ENCODE data around the gene GATAD2B.

- TF ChIP-seq CTCF (IDR thresholded peaks at IDR 0.05; ENCODE audit: poor library complexity, severe bottlenecking), result no peak
- TF ChIP-seq EP300 (conservative IDR thresholded peaks at IDR 0.05; ENCODE audit: poor library complexity, severe bottlenecking), result no peak
- TF ChIP-seq TAF1 (IDR thresholded peaks at IDR 0.05; ENCODE audit: low read depth), result no peak
- no peak for TF ChIP-seq RAD21 (conservative IDR thresholded peaks at IDR 0.05)
- no peak for TF ChIP-seq REST (IDR thresholded peaks at IDR 0.05; ENCODE audit: borderline replicate concordance)
- TF ChIP-seq MXI1 (conservative IDR thresholded peaks at IDR 0.05; ENCODE audit: poor library complexity, severe bottlenecking), result no peak
- TF ChIP-seq SMC3 (conservative IDR thresholded peaks at IDR 0.05; ENCODE audit: poor library complexity), result no peak
- TF ChIP-seq POLR2AphosphoS5 (IDR thresholded peaks at IDR 0.05), result no peak
These were observed 56.5 kb downstream of the GATAD2B start for GRCh38 chr1:153866045-153866850.
